AG09309 (cell line): Measurements from ENCODE around the gene FYN.

ENCODE experiments used
- DNase-seq: peaks from one replicate; pipeline ENCODE4 v3.0.0-alpha.2; 2010; ENCODE audit warnings: low read depth
- H3K4me3 ChIP-seq: 2 replicates; pipeline ENCODE4 v1.5.1; 2011; ENCODE audit warnings: mild to moderate bottlenecking, low read depth, low read length, moderate library complexity; ENCODE audit not compliant: control insufficient read depth
- CTCF ChIP-seq: IDR thresholded peaks from 2 replicates; pipeline ENCODE4 v1.5.1; 2011; ENCODE audit warnings: mild to moderate bottlenecking, low read depth, low read length, inconsistent platforms; ENCODE audit not compliant: insufficient read depth, control insufficient read depth; ENCODE audit errors: missing control alignments

FYN gene

GRCh38 chr6:111794727-111795452 is 78.4 kb downstream of the FYN start:
- no peak overlapping the region for H3K4me3 ChIP-seq
- TF ChIP-seq CTCF: no peak
- no peak for DNase-seq

GRCh38 chr6:111794300-111794699 is 79.0 kb downstream of the FYN start:
- TF ChIP-seq CTCF: no peak
- no peak for DNase-seq
- H3K4me3 ChIP-seq: no peak overlapping the region

GRCh38 chr6:111793711-111794111 is 79.5 kb downstream of the FYN start:
- no peak for TF ChIP-seq CTCF
- DNase-seq: no peak
- no peak overlapping the region for H3K4me3 ChIP-seq

- no peak for TF ChIP-seq CTCF
- DNase-seq: no peak
- H3K4me3 ChIP-seq: no peak overlapping the region
Observed at GRCh38 chr6:111792914-111793700, 80.1 kb downstream of the FYN start.

- no peak for TF ChIP-seq CTCF
- no peak for DNase-seq
- no peak overlapping the region for H3K4me3 ChIP-seq
Observed at GRCh38 chr6:111792241-111792640, 81.0 kb downstream of the FYN start.

- H3K4me3 ChIP-seq: no peak overlapping the region
- no peak for DNase-seq
- no peak for TF ChIP-seq CTCF
Observed at GRCh38 chr6:111791415-111791814, 81.8 kb downstream of the FYN start.
